ENCODE results near the gene SORCS2. TPM values are rescaled to one million over a fixed set of nuclear protein-coding genes. Genes with fewer than 3 reads are reported as not detected.
"Not testable (repeated sequence)": the region's sequence is repeated elsewhere in the genome, so short reads cannot be mapped to it uniquely, and the experiment has no call there.

The SORCS2 gene
- total RNA-seq, 2 donors from 2014 or later, result 0.68 to 0.92 TPM

DNA sequence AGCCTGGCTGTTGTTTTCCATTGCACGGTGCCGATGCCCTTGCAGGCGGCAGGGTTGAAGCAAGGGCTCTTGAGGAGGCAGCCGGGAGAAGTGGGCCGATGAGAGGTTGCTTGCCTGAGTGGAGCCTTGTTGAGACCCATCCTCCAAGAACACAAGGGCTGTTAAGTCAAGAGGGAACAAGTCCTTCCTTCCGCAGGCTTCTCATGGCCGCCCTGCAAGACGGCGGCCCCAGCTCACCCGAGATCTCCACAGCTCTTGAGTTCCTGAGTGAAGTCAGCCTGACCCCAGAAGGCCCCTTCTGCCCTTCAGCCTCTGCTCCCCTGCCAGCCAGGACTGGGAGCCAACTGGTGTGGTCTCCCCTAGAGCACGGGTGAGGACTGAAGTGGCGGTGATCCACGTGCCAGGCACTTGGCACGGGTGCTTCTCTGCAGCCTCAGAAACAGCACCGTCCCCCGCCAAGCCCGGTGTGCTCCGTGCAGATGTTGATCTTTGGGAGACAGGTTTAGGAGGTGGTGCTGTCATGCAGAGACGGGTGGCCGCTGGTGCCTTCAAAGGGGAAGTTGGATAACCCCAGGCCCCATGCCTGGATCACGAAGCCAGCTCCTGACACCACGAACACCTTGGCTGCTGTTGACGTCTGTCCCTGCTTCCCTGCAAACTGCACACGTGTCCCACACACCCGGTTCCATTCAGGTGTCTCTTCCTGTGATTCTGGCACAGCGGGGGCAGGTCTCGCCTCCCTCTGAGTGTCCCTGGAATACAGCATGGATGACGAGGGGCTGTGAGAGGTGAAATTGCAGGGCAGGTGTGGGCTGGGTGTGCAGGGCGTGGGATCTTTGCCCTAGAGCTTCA is 406.8 kb downstream of the SORCS2 start:
- DNase-seq (ENCODE audit: low spot score) (no peak), ATAC-seq (ENCODE audit: insufficient number of reproducible peaks, low FRiP score, low read depth) (no peak)
- H3K36me3 ChIP-seq, result no peaks in the 10 kb centered on the region
- peaks cover 0 to 6% of the 10 kb centered on the region in 2 donors for H3K4me1 ChIP-seq (ENCODE audit: control insufficient read depth in 1 of 2, low read depth in 2 of 2)
- H3K27me3 ChIP-seq (replicated peaks; ENCODE audit: insufficient read depth), result no peaks in the 10 kb centered on the region
- TF ChIP-seq, protein P1, sequence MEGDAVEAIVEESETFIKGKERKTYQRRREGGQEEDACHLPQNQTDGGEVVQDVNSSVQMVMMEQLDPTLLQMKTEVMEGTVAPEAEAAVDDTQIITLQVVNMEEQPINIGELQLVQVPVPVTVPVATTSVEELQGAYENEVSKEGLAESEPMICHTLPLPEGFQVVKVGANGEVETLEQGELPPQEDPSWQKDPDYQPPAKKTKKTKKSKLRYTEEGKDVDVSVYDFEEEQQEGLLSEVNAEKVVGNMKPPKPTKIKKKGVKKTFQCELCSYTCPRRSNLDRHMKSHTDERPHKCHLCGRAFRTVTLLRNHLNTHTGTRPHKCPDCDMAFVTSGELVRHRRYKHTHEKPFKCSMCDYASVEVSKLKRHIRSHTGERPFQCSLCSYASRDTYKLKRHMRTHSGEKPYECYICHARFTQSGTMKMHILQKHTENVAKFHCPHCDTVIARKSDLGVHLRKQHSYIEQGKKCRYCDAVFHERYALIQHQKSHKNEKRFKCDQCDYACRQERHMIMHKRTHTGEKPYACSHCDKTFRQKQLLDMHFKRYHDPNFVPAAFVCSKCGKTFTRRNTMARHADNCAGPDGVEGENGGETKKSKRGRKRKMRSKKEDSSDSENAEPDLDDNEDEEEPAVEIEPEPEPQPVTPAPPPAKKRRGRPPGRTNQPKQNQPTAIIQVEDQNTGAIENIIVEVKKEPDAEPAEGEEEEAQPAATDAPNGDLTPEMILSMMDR (IDR thresholded peaks at IDR 0.05), result no peak
- no peak overlapping the region for H3K27ac ChIP-seq
- no peaks in the 10 kb centered on the region for H3K9me3 ChIP-seq
- no peak overlapping the region for H3K4me3 ChIP-seq

DNA sequence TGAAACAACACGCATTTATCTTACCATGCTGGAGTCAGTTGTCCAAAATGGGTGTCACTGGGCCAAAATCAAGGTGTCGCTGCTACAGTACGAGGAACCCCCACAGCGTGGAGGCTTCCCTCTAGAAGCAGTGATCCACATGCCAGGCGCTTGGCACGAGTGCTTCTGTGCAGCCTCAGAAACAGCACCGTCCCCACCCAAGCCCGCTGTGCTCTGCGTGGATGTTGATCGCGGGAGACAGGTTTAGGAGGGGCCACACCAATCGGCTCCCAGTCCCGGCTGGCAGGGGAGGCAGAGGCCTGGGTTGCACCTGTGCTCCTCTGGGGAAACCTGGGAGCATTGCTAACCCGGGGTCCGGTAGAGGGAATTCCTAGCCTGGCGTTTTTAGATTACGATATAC is 407.9 kb downstream of the SORCS2 start:
- TF ChIP-seq, protein P1 (IDR thresholded peaks at IDR 0.05), result no peak
- DNase-seq (ENCODE audit: low spot score), result no peak
- no peak for ATAC-seq (ENCODE audit: insufficient number of reproducible peaks, low FRiP score, low read depth)

DNA sequence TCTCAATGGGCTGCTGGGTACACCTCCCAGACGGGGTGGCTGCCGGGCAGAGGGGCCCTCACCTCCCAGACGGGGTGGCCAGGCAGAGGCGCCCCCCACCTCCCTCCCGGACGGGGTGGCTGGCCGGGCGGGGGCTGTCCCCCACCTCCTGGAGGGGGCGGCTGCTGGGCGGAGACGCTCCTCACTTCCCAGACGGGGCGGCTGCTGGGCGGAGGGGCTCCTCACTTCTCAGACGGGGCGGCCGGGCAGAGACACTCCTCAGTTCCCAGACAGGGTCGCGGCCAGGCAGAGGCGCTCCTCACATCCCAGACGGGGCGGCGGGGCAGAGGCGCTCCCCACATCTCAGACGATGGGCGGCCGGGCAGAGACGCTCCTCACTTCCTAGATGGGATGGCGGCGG is 409.8 kb downstream of the SORCS2 start:
- not testable (repeated sequence) for H3K36me3 ChIP-seq; DNase-seq (ENCODE audit: low spot score); H3K4me1 ChIP-seq (ENCODE audit: control insufficient read depth in 1 of 2, low read depth in 2 of 2); H3K9me3 ChIP-seq; H3K27me3 ChIP-seq (replicated peaks; ENCODE audit: insufficient read depth); ATAC-seq (ENCODE audit: insufficient number of reproducible peaks, low FRiP score, low read depth); H3K4me3 ChIP-seq; H3K27ac ChIP-seq

More for the DNA sequence above, 407.9 kb downstream of the SORCS2 start:
- peaks cover 0 to 6% of the 10 kb centered on the region in 2 donors for H3K4me1 ChIP-seq (ENCODE audit: control insufficient read depth in 1 of 2, low read depth in 2 of 2)
- H3K36me3 ChIP-seq, result no peaks in the 10 kb centered on the region
- no peaks in the 10 kb centered on the region for H3K27me3 ChIP-seq (replicated peaks; ENCODE audit: insufficient read depth)
- H3K27ac ChIP-seq, result no peak overlapping the region
- no peak overlapping the region for H3K4me3 ChIP-seq
- H3K9me3 ChIP-seq, result no peaks in the 10 kb centered on the region

DNA sequence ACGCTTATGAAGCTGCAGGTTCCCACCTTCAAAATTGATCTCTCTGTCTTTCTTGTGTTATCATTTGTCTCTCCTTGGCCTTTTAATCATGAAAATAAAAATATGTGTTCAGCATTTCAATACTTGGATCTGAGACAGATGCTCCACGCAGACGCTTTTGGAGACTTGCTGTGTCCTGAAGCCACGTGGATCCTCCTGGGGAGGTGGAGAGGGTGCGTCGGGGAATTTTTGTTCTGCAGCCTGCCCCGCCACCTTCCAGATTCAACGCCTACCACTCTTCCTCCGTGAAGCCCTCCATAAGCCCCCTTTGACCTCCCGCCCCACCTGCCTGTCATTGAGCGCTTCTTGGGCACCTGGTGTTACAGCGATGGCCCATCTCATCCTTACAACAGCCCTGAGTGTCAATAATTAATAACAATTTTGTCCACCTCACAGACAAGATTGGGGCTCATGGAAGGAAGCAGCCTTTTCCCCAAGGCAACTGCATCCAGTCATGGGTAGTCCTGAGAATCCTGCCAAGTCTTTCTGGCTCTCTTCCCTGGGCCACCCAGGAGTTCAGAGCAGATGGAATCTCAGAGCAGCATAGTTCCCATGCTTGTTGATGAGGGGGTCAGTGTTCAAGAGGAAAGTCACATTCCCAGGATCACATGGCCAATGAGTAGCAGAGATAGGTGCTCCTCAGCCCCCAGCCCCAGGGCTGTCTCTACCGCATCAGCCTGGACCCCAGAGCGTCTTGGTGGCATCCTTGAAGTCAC is 415.0 kb downstream of the SORCS2 start:
- Histone ChIP-seq H3K9me3 (no peaks in the 10 kb centered on the region), H3K27me3 (replicated peaks; ENCODE audit: insufficient read depth) (no peaks in the 10 kb centered on the region), H3K4me3 (no peak overlapping the region), H3K4me1 (ENCODE audit: control insufficient read depth in 1 of 2, low read depth in 2 of 2) (no peaks in the 10 kb centered on the region), H3K27ac (no peak overlapping the region), H3K36me3 (no peaks in the 10 kb centered on the region)
- ATAC-seq (ENCODE audit: insufficient number of reproducible peaks, low FRiP score, low read depth) (no peak), DNase-seq (ENCODE audit: low spot score) (no peak)
- TF ChIP-seq, protein P1 (IDR thresholded peaks at IDR 0.05), result no peak

DNA sequence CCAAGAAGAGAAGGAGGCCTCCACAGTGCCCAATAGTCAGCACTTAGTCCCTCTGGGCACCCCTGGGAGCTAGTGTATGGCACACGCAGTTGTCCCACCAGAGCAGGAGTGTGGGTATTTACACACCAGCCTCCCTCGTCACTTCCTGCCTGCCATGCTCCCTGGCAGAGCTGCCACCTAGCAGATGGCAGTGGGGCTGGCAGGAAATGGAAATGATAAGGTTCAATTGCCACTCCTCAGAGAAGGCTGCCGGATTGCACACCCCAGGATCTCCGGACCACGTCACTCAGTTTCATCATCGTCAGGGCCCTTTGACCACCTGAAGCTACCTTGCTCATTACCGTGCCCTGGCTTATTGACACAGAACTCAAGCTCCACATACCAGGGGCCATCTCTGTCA is 415.7 kb downstream of the SORCS2 start:
- H3K9me3 ChIP-seq, result no peaks in the 10 kb centered on the region
- no peak for ATAC-seq (ENCODE audit: insufficient number of reproducible peaks, low FRiP score, low read depth)

More for the DNA sequence above, 415.7 kb downstream of the SORCS2 start:
- no peak for DNase-seq (ENCODE audit: low spot score)
- H3K4me1 ChIP-seq (ENCODE audit: control insufficient read depth in 1 of 2, low read depth in 2 of 2), result no peaks in the 10 kb centered on the region
- no peaks in the 10 kb centered on the region for H3K27me3 ChIP-seq (replicated peaks; ENCODE audit: insufficient read depth)
- TF ChIP-seq, protein P1 (IDR thresholded peaks at IDR 0.05), result no peak
- no peaks in the 10 kb centered on the region for H3K36me3 ChIP-seq
- no peak overlapping the region for H3K27ac ChIP-seq
- H3K4me3 ChIP-seq, result no peak overlapping the region
